Osteoblast (primary cell): ENCODE measurements around the gene HPD. TPM values are rescaled to one million over a fixed set of nuclear protein-coding genes. Genes with fewer than 3 reads are reported as not detected.
A peak's percentile ranks its signal among the peaks of the same experiment; 100 is the strongest.

Experiments
- DNase-seq: peaks from one replicate; pipeline ENCODE4 v3.0.0; 2011; ENCODE audit warnings: low spot score, mixed read lengths; ENCODE audit not compliant: insufficient read length; ENCODE audit errors: missing footprints
- H2AFZ ChIP-seq: 2 replicates; pipeline ENCODE4 v1.6.0; 2011; ENCODE audit warnings: mild to moderate bottlenecking, low read length
- H3K27ac ChIP-seq: 2 replicates; pipeline ENCODE4 v1.5.1; 2011; ENCODE audit warnings: mild to moderate bottlenecking, low read depth, low read length, moderate library complexity
- H3K27me3 ChIP-seq: 2 replicates; pipeline ENCODE4 v1.6.0; 2012; ENCODE audit warnings: mild to moderate bottlenecking, control low read depth, inconsistent platforms, low read length, moderate library complexity; ENCODE audit not compliant: insufficient read depth
- H3K36me3 ChIP-seq: 2 replicates; pipeline ENCODE4 v1.5.1; 2011; ENCODE audit warnings: mild to moderate bottlenecking, low read length, control low read depth, moderate library complexity; ENCODE audit not compliant: insufficient read depth
- H3K4me1 ChIP-seq: 2 replicates; pipeline ENCODE4 v1.5.1; 2011; ENCODE audit warnings: mild to moderate bottlenecking, low read length, control low read depth, moderate library complexity; ENCODE audit not compliant: insufficient read depth
- H3K4me2 ChIP-seq: 2 replicates; pipeline ENCODE4 v1.6.0; 2011; ENCODE audit warnings: mild to moderate bottlenecking, low read length; ENCODE audit not compliant: insufficient read depth
- H3K4me3 ChIP-seq: fragments of 200-600 bp; sonication (generic); 3 replicates; pipeline ENCODE4 v1.5.1; 2012; ENCODE audit warnings: mild to moderate bottlenecking, low read length, inconsistent platforms; ENCODE audit not compliant: insufficient read depth
- H3K79me2 ChIP-seq: 2 replicates; pipeline ENCODE4 v1.6.0; 2012; ENCODE audit warnings: mild to moderate bottlenecking, low read length, control low read depth, inconsistent platforms; ENCODE audit not compliant: insufficient read depth
- H3K9me3 ChIP-seq: 2 replicates; pipeline ENCODE4 v1.5.1; 2011; ENCODE audit warnings: low read depth, low read length, control low read depth
- H4K20me1 ChIP-seq: 2 replicates; pipeline ENCODE4 v1.6.0; 2012; ENCODE audit warnings: mild to moderate bottlenecking, low read length, control low read depth; ENCODE audit not compliant: insufficient read depth
- CTCF ChIP-seq: IDR thresholded peaks from 2 replicates; pipeline ENCODE4 v1.5.1; 2011; ENCODE audit warnings: mild to moderate bottlenecking, low read depth, low read length, moderate library complexity; ENCODE audit errors: extremely low read depth
- total RNA-seq: library from RNA; depleted of rRNA; stranded (reverse); fragments of >200 nt; gene quantifications from 2 replicates; pipeline ENCODE4 v1.2.3, GENCODE V29; 2012

HPD gene
- total RNA-seq, 1 donor: under 0.01 TPM

DNA sequence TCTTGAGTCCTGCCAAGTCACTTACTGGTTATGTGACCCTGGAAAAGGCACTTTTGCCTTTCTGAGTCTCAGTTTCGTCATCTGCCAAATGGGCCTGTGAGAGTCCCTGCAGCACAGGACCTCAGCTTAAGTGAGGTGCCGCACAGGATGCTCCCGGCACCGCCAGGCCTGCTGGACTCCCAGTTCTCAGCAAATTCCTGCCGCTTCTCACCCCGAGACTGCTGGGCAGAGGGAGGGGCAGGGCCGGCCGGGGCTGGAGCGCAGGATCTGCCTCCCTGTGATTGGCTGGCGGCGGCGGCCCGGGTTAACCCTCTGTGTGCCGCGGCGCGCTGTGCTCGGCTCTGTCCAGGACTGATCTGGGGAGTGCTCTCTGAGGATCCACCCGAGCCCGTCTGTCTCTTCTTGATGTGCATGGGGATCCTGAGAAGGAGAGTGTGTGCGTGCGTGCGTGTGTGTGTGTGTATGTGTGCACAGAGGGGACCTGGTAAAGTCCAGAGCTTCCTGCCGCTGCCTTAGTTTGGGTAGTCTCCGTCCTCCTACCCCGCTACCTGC, 46.3 kb downstream of the HPD start:
- no peaks in the 10 kb centered on the region for H3K9me3 ChIP-seq
- no peak overlapping the region for H3K27ac ChIP-seq
- peak overlapping the region; percentile 90 for H3K4me2 ChIP-seq
- H3K36me3 ChIP-seq: peaks cover 74% of the 10 kb centered on the region
- no peaks in the 10 kb centered on the region for H3K27me3 ChIP-seq
- peaks cover 91% of the 10 kb centered on the region for H3K79me2 ChIP-seq
- TF ChIP-seq CTCF: no peak
- peaks cover 54% of the 10 kb centered on the region for H4K20me1 ChIP-seq
- DNase-seq: peak; percentile 100
- peaks cover 23% of the 10 kb centered on the region for H3K4me1 ChIP-seq
- no peak overlapping the region for H2AFZ ChIP-seq
- H3K4me3 ChIP-seq: peak overlapping the region; percentile 84

GRCh38 chr12:121811434-121812319, 47.0 kb downstream of the HPD start:
- peak; percentile 74 for TF ChIP-seq CTCF
- Histone ChIP-seq H3K79me2 (peaks cover 93% of the 10 kb centered on the region), H3K36me3 (peaks cover 72% of the 10 kb centered on the region), H3K9me3 (no peaks in the 10 kb centered on the region), H3K4me3 (peak overlapping the region; percentile 84), H4K20me1 (peaks cover 57% of the 10 kb centered on the region), H3K27ac (peak overlapping the region; percentile 58), H3K4me1 (peaks cover 30% of the 10 kb centered on the region), H3K4me2 (peak overlapping the region; percentile 90), H3K27me3 (no peaks in the 10 kb centered on the region), H2AFZ (no peak overlapping the region)
- DNase-seq: peak; percentile 100

DNA sequence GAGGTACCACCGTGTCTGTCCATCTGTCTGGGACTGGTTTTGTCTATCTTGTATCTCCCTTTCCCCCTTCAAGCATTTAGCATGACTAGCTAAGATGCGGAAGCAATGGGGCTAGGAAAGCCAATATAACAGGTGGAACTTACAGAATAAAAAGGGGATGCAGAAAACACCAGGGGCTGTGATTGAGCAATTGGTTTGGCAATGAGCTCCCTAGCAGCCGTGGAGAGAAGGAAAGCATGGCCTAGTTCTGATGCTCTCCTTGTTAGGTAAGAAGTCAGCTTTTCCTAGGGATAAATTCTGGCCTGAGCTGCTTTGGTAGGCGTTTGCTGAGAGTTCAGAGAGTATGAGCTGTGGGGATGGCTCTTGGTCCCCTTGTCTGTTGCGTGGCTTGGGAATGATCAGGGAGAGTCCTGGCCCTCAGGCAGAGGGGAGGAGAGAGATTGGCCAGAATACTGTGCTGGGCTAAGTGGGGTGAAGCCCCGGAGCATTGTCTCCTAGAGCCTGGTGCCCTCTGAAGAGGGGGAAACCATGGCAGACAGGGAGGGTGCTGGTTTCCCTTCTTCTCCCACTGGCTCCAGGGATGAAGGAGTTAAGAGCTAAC, 47.7 kb downstream of the HPD start:
- peaks cover 66% of the 10 kb centered on the region for H3K36me3 ChIP-seq
- peak overlapping the region; percentile 58 for H3K27ac ChIP-seq

More for the DNA sequence above, 47.7 kb downstream of the HPD start:
- no peak for DNase-seq
- peak overlapping the region; percentile 90 for H3K4me2 ChIP-seq
- H3K27me3 ChIP-seq: no peaks in the 10 kb centered on the region
- peaks cover 37% of the 10 kb centered on the region for H3K4me1 ChIP-seq
- no peaks in the 10 kb centered on the region for H3K9me3 ChIP-seq
- peak overlapping the region; percentile 84 for H3K4me3 ChIP-seq
- peaks cover 63% of the 10 kb centered on the region for H4K20me1 ChIP-seq
- no peak for TF ChIP-seq CTCF
- H3K79me2 ChIP-seq: peaks cover 95% of the 10 kb centered on the region
- H2AFZ ChIP-seq: no peak overlapping the region
